Right kidney (tissue), 1 donor: ENCODE results near the gene TRIM14.
"Not testable (repeated sequence)": the region's sequence is repeated elsewhere in the genome, so short reads cannot be mapped to it uniquely, and the experiment has no call there.

Experiments
- DNase-seq: peaks from one replicate; pipeline ENCODE4 v3.0.0-alpha.2; 2016

The TRIM14 gene

DNA sequence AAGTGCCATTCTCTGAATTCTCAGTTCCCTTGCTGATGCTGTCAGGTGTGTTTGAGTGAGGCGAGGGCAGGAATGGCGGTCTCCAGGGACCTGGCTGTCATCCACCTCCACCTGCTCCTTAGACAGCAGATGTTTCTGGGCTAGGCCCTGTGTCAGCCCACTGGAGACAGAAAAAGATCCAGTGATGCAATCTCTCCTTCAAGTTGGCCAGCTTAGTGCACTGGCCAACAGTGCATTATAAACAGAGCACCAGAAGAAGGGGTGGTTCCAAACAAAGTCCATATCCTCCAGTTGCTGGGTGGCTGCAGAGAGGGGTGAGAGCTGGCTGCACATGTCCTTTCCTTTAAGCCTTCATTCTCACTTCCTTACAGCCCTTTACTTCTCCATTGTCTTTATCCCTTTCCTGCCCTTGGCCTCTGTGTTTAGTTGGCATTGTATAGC lies 35.9 kb downstream of the TRIM14 start:
- DNase-seq: no peak

- no peak for DNase-seq
These were observed 37.4 kb downstream of the TRIM14 start for GRCh38 chr9:98081477-98082219.

DNA sequence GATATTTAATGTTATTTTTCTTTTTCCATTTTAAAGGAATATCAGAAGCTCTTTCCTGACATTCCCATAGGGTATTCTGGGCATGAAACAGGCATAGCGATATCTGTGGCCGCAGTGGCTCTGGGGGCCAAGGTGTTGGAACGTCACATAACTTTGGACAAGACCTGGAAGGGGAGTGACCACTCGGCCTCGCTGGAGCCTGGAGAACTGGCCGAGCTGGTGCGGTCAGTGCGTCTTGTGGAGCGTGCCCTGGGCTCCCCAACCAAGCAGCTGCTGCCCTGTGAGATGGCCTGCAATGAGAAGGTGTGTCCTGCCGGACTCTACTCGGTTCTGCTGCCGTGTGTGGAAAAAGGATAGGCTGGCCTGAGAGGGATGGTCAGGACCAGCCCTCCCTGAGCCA lies 38.2 kb downstream of the TRIM14 start:
- DNase-seq: no peak

- DNase-seq: no peak
These were observed 38.7 kb downstream of the TRIM14 start for GRCh38 chr9:98080326-98080725.

GRCh38 chr9:98078895-98079294 lies 40.1 kb downstream of the TRIM14 start:
- no peak for DNase-seq

GRCh38 chr9:98076514-98076890 lies 42.5 kb downstream of the TRIM14 start:
- DNase-seq: not testable (repeated sequence)

GRCh38 chr9:98075332-98075805 lies 43.7 kb downstream of the TRIM14 start:
- no peak for DNase-seq

DNA sequence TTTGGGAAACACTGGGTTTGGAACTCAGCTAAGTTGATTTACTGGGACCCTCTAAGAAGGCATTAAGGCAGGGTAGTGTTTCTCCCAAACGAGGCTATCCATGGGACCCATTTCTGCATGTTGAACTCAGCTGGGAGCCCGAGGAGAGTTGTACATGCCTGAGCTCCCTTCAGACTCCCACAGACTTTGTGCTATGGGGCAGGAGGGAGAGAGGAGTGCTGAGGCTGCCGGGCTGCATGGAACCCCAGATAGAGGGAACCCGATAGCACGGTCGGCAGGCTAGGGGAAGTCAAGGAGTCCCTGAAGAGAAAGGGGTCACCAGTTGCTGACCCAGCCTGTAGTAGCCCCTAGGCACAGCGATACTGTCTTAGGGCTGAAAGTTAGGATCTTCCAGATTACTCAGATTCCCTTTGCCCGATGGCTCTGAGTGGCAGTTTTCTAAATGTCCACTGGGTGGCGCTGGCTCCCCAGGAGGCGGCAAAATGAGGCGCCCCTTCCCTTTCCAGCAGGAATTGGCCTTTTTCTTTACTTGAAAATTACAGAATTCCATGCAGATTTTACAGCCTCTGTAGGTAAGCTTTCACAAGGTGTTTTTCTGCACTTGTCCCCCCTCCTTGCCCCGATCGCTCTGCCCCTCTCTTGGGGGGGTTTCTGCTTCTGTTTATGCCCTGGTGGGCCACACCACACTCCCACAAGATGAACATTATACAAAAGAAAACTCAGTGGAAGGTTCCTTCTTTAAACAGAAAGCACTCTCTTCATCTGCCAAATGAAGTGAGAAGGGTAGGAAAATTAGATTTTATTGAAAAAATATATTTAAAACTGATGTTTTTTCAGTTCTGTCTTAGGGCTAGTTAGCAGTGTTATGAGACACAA lies 44.7 kb downstream of the TRIM14 start:
- peak; percentile 57 for DNase-seq

GRCh38 chr9:98071737-98072136 lies 47.3 kb downstream of the TRIM14 start:
- no peak for DNase-seq

- no peak for DNase-seq
These were observed 48.3 kb downstream of the TRIM14 start for GRCh38 chr9:98070704-98071103.

DNA sequence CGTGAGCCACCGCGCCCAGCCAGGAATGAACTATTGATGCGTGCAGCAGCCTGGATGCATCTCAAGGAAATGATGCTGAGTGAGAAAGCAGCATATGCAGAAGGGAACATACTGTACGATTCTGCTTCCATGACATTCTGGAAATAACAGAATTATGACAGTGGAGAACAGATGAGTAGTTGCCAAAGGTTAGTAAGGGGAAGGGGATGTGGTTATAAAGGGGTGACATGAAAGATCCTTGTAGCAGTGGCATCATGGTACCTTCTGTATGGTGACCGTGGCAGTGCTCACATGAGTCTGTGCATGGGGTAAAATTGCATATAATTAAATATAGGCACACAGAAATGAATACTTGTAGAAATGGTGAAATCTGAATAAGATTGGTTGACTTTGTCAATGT lies 49.5 kb downstream of the TRIM14 start:
- DNase-seq: no peak

DNA sequence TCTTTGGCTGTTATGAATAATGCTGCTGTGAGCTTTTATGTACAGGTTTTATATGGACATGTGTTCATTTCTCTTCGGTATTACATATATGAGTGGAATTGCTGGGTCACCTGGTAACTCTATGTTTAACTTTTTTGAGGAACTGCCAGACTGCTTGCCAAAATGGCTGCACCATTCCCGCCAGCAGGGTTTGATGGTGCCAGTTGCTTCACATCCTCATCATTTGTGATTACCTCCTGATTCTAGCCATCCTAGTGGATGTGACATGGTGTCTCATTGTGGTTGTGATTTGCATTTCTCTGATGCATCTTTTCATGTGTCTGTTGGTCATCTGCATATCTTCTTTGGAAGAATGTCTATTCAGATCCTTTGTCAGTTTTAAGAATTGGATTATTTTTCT lies 51.8 kb downstream of the TRIM14 start:
- DNase-seq: no peak

- DNase-seq: no peak
These were observed 52.8 kb downstream of the TRIM14 start for GRCh38 chr9:98066235-98066634.

DNA sequence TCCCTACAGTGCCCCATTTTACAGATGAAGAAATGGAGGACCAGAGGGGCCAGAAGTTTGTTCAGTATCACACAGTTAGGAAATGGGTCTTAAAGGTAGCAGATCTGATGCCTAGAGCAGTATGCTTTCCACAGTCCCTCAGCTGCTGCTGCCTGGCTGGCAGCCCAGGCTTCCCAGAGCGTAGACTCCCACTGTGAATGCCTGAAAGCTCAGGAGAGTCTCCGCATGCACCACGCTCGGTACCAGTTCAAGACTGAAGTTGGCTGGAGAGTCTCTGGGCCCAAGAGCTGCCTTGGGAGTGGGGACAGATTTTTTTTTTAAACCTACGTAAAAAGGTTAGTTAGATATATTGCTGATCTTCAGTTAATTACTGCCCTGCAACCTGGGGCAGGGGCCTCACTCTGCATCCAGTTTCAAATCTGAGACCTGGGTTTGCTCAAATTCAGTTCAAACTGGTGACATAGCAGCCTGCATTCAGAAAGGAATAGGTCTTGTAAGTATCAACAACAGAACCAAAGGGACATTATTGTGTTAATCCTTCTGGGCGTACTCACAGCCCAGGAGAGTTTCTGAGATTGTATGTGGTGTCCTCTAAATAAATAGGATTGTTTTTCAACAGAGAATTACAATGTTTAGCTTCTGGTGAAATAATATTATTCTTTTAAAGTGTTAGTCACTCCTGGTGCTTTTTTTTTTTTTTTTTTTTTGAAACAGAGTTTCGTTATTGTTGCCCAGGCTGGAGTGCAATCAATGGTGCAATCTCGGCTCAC lies 54.2 kb downstream of the TRIM14 start:
- DNase-seq: no peak

DNA sequence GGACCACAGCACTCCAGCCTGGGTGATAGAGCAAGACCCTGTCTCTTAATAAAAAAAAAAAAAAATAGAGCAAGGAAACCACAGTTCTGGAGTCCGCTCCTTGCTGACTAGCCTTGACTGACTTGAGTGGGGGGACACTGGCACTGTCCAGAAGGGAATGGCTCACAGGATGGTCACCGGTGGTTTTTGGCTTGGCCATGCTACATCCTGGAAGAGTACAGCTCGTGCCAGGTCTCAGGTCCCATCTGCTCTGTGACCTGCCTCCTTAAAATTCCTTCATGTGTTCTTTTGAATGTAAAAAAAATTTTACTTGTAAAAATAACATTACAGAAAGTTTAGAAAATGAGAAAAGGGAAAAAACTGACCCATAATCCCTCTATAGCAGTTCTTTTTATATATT lies 56.9 kb downstream of the TRIM14 start:
- no peak for DNase-seq

DNA sequence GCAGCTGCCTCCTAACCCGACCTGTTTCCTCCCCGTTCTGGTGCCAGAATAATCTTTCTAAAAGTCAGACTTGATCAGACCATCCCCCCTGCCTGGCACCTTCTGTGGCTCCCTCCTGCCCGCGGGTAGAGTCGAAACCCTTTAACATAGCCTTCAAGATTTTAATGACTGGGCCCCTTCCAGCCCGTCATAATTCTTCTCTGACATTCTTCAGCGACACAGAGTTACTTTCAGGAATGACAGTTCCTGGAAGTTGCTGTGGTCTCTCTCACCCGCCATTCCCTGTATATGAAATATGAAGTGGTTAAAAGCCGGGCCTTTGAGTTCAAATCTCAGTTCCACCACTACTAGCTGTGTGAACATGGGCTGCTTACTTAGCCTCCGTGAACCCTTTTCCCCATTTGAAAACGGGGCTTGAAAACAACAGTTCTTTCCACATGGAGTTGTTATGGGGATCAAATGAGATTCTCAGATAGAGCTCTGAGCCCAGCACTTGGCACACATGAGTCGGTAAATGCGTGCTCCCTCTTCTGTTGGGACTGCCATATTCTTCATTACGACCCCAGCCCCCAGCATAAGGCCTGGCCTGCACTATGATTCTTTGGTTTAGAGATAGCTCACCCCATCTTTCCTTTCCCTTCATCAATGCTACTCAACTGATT lies 61.8 kb downstream of the TRIM14 start:
- DNase-seq: peak; percentile 25

DNA sequence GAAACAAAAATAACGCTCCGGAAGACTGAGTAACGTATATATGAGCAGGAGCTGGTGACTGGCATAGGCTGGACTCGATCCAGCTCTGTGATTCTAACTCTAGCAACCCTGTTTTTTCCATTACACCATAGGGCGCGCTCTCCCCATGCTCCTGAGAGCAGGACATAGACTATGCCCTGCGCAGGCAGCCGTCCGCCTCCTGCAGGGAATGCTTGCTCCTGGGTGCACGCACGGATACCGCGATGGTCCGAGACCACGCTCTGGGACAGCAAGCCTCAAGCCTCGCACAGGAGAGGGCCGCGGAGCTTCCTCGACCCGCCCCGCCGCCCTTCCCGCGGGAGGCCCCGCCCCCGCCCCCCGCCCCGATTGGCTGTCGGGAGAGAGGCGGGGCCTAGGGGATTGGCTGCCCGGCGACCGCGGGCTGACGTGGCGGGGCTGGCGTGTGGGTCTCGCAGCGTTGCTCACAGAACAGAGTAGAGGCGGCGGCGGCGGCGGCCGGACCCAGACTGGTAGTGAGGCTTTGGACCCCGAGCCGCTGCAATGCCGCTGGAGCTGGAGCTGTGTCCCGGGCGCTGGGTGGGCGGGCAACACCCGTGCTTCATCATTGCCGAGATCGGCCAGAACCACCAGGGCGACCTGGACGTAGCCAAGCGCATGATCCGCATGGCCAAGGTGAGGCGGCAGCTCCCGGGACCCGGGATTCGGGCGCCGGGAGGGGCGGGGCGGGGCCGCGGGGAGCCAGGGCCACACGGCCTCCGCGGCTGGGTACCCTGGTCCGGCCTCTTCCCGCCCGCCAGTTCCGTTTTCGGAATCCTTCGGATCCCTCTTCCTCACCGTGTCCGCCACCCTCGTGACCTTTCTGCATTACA lies 62.5 kb downstream of the TRIM14 start, which contains the start of gene NANS:
TSS of gene NANS (plus strand) at position 464 of the 869 bp plus-strand sequence. CDS start at position 541, 77 bp downstream.
- DNase-seq: peak; percentile 93

DNA sequence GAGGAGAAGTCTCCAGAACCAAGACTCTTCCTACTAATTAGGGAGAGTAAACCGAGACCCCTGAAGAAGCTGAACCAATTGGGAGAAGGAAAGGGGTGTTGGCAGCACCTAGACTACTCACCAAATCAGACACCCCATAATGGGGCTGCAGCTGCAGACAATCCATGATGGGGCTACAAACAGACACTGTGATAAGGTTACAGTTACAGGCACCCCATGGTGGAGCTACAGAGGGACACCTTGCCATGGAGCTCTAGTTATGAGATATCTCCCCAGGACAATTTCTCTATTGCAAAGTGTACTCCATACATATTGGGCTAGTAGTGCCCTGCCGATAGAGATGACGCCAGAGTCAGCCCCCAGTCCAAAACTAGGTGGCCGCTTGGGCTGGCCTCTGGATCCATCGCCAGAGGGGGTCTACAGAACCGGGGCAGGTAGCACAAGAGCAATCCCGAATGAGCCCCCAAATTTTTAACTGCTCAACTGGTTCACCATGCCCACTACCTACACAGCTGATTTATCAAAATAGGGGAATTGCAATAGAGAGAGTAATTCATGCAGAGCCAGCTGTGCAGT lies 64.6 kb downstream of the TRIM14 start:
- no peak for DNase-seq

GRCh38 chr9:98050351-98050750 lies 68.7 kb downstream of the TRIM14 start:
- no peak for DNase-seq

GRCh38 chr9:98049288-98050072 lies 69.5 kb downstream of the TRIM14 start:
- no peak for DNase-seq
